GM12865 (cell line): ENCODE results near the gene WBP1L.

Experiments used
- DNase-seq: peaks from one replicate; pipeline ENCODE4 v3.0.0; 2010; ENCODE audit warnings: low read depth
- H3K4me3 ChIP-seq: 2 replicates; pipeline ENCODE4 v1.5.1; 2011; ENCODE audit warnings: mild to moderate bottlenecking, low read depth, low read length, control low read depth
- TF ChIP-seq, protein P1 (sequence below): IDR thresholded peaks from 2 replicates; pipeline ENCODE4 v1.5.1; 2011; ENCODE audit warnings: low read length, control low read depth, low read depth, inconsistent platforms; ENCODE audit not compliant: insufficient read depth; ENCODE audit errors: missing control alignments

WBP1L gene

DNA sequence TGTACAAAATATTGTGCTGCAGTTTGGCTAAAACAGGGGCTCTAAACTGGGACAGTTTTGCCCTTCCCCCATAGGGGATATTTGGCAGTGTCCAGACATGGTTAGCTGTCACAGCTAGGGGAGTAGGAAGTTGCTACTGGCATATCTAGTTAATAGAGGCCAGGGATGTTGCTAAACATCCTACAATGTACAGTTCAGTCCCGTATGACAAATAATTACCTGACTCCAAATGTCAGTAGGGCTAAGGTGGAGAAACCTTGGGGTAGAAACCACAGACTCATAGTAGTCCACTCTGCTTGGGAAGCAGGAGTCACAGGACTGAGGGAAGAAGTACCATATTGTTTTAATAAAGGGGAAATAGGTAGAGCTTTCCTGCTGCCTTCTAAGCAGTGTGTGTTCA, 39.8 kb downstream of the WBP1L start:
- TF ChIP-seq, protein P1, sequence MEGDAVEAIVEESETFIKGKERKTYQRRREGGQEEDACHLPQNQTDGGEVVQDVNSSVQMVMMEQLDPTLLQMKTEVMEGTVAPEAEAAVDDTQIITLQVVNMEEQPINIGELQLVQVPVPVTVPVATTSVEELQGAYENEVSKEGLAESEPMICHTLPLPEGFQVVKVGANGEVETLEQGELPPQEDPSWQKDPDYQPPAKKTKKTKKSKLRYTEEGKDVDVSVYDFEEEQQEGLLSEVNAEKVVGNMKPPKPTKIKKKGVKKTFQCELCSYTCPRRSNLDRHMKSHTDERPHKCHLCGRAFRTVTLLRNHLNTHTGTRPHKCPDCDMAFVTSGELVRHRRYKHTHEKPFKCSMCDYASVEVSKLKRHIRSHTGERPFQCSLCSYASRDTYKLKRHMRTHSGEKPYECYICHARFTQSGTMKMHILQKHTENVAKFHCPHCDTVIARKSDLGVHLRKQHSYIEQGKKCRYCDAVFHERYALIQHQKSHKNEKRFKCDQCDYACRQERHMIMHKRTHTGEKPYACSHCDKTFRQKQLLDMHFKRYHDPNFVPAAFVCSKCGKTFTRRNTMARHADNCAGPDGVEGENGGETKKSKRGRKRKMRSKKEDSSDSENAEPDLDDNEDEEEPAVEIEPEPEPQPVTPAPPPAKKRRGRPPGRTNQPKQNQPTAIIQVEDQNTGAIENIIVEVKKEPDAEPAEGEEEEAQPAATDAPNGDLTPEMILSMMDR = no peak
- H3K4me3 ChIP-seq = no peak overlapping the region
- DNase-seq = no peak

DNA sequence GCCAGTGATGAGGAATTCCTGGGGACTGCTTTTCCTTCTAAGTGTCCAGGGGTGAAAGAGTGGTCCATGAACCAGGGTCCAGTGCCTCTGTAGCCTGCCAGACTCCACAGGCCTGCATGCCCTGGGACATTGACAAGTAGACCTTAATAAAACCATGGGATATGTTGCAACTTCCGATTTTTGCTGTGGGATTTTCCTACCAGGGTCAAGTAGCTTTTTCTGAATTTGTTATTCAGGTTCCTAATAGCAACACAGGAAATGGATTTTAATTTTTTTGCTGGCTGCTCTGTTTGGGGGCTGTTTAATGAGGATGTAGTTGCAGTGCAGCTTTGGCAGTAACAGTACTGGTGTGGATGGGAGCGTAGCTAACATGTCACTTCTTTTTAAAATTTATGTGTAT, 42.1 kb downstream of the WBP1L start:
- DNase-seq = no peak
- no peak overlapping the region for H3K4me3 ChIP-seq
- TF ChIP-seq, protein P1 = no peak

DNA sequence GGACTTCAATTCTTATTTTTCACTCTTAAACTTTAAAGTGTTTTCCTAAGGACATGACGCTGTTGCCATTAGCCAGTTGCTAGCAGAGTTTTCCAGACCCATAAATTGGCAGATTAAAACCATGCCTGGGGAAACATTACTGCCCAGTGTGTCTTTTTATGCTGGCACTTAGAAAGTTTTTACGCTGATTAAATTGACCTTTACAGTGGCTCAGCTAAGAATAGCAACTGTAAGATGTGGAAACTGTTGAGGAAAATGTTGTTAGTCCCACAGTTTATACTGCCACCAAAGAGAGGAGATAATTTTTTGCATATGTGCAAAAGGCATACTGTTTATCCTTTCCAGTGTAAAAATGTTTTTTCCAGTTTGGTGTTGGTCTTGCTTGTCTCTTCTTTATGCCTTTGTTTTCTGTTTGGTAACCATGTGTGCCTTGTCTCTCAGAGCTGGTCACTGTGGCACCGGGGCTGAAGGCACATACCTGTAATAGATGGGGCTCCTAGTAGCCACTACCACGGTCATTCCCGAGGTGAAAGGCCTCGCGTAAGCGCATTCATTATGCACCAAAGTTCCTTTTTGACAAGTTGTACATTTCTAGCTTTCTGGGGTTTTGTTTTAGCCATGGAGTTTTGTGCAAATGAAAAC, 48.1 kb downstream of the WBP1L start:
- no peak overlapping the region for H3K4me3 ChIP-seq
- no peak for DNase-seq
- TF ChIP-seq, protein P1 = no peak

DNA sequence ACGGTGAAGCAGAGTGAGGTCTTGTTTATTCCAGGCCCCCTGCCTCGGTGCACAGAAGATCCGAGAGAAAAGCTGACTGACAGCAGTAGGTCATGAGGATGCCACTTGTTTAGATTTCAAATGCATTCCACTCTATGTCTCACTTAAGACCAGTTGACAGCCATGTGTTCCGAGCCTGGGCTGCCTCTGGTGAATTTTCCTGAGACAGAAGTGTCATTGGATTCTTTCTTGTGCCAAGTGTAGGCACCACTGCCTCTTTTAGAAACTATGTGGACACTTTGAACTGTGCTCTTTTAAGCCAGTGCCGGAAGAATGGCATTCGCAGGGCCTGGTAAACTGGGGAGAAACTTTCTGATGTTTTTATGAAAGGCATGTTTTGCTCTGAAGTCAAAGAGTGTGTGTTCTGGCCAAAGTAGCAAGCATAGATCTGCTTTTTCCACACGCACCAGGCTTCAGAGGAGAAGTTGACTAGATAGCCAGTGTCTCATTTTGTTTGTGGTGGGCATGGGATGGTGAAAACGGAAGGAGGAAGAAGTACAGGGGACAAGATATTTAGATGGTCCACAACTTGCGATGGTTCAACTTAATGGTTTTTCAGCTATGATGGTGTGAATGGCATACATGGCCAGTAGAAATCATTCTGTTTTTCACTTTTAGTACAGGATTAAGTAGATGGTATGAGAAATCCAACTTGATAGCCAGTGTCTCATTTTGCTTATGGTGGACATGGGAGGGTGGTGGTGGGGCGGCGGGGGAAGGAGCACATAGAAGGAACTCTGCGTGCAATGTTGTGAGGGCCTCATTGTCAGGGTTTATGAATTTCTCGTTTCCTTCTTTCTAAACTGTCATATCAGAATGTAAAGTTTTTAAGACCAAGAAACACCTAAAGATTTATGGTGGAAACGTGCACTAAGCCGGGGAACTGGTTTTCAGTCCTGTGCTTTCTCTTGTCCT, 52.0 kb downstream of the WBP1L start:
- TF ChIP-seq, protein P1 = no peak
- DNase-seq = peak; percentile 9
- no peak overlapping the region for H3K4me3 ChIP-seq

DNA sequence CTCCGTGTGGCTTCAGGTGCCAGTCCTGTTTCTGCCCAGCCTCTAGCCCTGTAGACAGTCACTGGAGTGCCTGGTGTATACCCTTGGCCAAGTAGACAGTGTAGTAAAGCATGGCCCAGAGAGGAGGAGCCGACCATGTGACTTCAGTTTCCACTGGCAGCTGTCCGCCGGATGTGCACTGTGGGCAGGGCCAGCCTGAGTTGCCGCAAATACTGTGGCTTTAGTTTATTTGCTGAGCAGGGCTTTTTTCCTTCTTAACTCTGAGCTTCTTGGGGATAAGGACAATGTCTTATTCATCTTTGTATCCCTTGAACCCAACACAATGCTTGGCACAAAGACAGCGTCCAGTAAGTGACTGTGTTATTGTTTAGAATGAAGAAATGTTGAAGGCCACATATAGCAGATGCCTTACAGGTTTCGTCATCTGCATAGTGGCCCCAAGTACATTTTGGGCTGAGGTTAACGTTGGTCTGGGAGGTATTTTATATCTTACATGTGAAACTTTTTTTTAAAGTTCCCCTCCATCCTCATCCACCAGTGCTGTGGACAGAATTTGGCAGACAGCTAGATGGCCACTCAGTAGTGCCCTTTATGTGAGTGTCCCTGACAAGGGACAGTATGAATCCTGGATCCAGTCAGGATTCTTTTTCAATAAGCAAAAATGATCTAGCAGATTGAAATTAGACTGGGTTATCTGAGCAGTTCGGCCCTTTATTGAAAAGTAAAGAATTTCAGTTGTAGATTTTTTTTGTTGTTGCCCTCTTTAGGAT, 52.8 kb downstream of the WBP1L start:
- TF ChIP-seq, protein P1 = no peak
- DNase-seq = peak; percentile 71
- H3K4me3 ChIP-seq = no peak overlapping the region

DNA sequence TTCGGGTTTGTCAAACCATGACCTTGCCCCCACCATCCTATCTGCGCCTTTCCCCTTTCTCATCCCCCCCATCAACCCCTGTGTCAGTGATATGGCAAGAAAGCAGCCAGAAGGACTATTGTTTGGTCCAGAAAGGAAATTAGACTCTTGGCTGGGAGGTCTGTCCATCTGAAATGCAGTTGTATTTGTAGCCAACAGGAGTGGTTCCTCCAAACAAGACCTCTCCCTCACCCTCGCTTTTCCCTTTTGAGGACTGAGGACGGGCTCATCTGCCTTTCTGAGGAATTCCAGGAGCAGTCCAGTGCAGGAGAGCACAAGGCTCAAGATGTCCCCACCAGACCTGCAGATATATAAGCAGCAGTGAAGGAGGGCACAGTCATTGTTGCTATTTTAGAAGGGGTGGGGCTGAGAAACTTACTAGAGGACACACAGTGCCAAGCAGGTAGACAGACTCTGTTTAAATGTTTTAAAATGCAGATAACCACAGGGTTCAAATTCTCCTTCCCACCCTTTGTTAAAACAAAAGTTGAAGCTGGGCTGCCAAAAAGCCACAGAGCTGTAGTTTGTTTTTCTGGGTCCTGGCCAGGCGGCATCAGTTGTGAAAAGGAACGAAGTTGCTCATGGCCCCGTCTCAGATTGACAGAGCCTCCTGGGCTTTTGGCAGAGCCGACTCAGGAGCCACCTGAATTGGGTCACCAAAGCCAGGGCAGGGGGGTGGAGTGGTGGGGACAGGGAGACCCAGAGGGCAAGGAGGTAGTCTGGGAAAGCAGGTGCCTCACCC, 56.1 kb downstream of the WBP1L start:
- TF ChIP-seq, protein P1 = no peak
- DNase-seq = no peak
- no peak overlapping the region for H3K4me3 ChIP-seq
